ENCODE data around the gene PARVA. TPM values are rescaled to one million over a fixed set of nuclear protein-coding genes. Genes with fewer than 3 reads are reported as not detected.
A peak's percentile ranks its signal among the peaks of the same experiment; 100 is the strongest.

Gene PARVA
- total and polyA plus RNA-seq, 2 of the 8 experiments (the other 6 are each of a cell fraction or from before 2014, with no cell fraction given): 3.1 to 13.5 TPM

DNA sequence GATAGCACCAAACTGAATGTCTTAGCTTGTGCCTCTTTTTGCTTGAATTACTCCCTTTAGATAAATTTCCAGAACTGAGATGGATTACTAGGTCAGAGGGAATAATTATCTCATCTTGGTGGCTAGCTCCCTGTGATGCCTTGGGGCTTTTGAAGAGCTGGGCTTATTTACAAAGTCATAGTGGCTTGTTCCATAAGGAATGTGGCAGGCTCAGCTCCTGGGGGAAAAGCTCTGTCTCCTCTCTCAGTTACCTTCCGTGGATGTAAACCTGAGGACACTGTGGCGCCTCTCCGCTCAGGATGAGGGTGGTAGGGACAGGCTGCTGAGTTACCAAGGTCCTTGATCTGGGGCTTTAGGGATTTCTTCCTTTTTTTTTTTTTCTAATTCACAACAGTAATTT is 121.7 kb downstream of the PARVA start:
- ChIA-PET POLR2A (ENCODE audit: partially characterized antibody) (interaction anchor here (1.0 kb wide), 1 partner anchor 122 kb away, joined by 3 read pairs; the partner anchor contains the start of gene PARVA), CTCF (ENCODE audit: partially characterized antibody) (interaction anchor here (0.7 to 7.2 kb wide), 5 partner anchors 8 to 210 kb away, joined by 3 to 60 read pairs (median 3); no protein-coding TSS in a partner anchor)
- no peak overlapping the region for H3K4me2 ChIP-seq (ENCODE audit: insufficient read depth in 1 of 2, low read depth in 2 of 2, low read length in 2 of 2)
- no peak overlapping the region for H3K4me3 ChIP-seq (ENCODE audit: extremely low read depth in 1 of 4, insufficient read depth in 2 of 4, low read depth in 3 of 4, low read length in 4 of 4)
- no peak for TF ChIP-seq SP1 (IDR thresholded peaks at IDR 0.05; ENCODE audit: low read depth, low read length)
- no peak for TF ChIP-seq SP4 (IDR thresholded peaks at IDR 0.05; ENCODE audit: low read length)
- TF ChIP-seq FOSL1 (IDR thresholded peaks at IDR 0.05; ENCODE audit: insufficient read depth, low read depth, low read length): no peak
- no peak overlapping the region for H4K5ac ChIP-seq (ENCODE audit: insufficient read length, low read depth, low read length)
- no peaks in the 10 kb centered on the region for H4K20me1 ChIP-seq (replicated peaks in 1 of 2; ENCODE audit: control insufficient read depth in 1 of 2, insufficient read depth in 2 of 2, low read length in 2 of 2)
- H2BK20ac ChIP-seq (ENCODE audit: low read length): no peak overlapping the region
- no peak overlapping the region for H2BK12ac ChIP-seq (ENCODE audit: low read depth, low read length)
- DNase-seq (ENCODE audit: low read depth in 1 of 2, low spot score in 2 of 2) (peak in 1 of 2 experiments; percentile 24), FAIRE-seq (no peak)
- 91% methylated on average over 3 of the region's 3 CpGs; no CpG with 5 or more reads in 1 of the 2 experiments for WGBS, 2 experiments (ENCODE audit: extremely low coverage in 1 of 2, insufficient coverage in 1 of 2, insufficient read length in 1 of 2, insufficient replicate concordance in 2 of 2, low coverage in 1 of 2, low lambda C conversion rate in 2 of 2, missing lambda C conversion rate in 1 of 2)
- no peak overlapping the region for H3K56ac ChIP-seq (replicated peaks; ENCODE audit: insufficient read length, low read depth, low read length)
- H3K79me1 ChIP-seq (ENCODE audit: low read depth, low read length): no peaks in the 10 kb centered on the region
- no peak overlapping the region for H2BK120ac ChIP-seq (replicated peaks; ENCODE audit: low read depth, low read length)
- no peak overlapping the region for H3K18ac ChIP-seq (ENCODE audit: extremely low read depth, low read length)
- H3K27ac ChIP-seq (ENCODE audit: low read depth, low read length): no peak overlapping the region
- no peaks in the 10 kb centered on the region for H3K23me2 ChIP-seq (ENCODE audit: low read depth, low read length)
- no peak overlapping the region for H3K14ac ChIP-seq (ENCODE audit: insufficient read length)
- H3K9me3 ChIP-seq (ENCODE audit: insufficient read depth in 2 of 2, low read depth in 1 of 2, low read length in 1 of 2): no peaks in the 10 kb centered on the region
- H2AK5ac ChIP-seq (ENCODE audit: low read depth, low read length): no peak overlapping the region
- peaks cover 0 to 5% (median 0%) of the 10 kb centered on the region in 4 experiments; a peak in 1 of 7 replicates for H3K4me1 ChIP-seq (replicated peaks in 1 of 4; ENCODE audit: control insufficient read depth in 3 of 4, insufficient read depth in 4 of 4, low read length in 3 of 4)
- no peaks in the 10 kb centered on the region for H3K36me3 ChIP-seq (ENCODE audit: control insufficient read depth in 2 of 4, insufficient read depth in 4 of 4, low read length in 3 of 4)
- H3K4ac ChIP-seq (replicated peaks; ENCODE audit: insufficient read length, low read depth, low read length): no peak overlapping the region
- H4K8ac ChIP-seq (ENCODE audit: extremely low read depth, insufficient read depth, low read length): no peak overlapping the region
- H3K9ac ChIP-seq (replicated peaks in 1 of 4; ENCODE audit: extremely low read depth in 1 of 4, low read depth in 3 of 4, low read length in 3 of 4): no peak overlapping the region
- H3K79me2 ChIP-seq (ENCODE audit: control insufficient read depth in 1 of 2, insufficient read depth in 2 of 2, low read length in 2 of 2): no peaks in the 10 kb centered on the region
- H4K91ac ChIP-seq (replicated peaks; ENCODE audit: insufficient read length, low read length): no peak overlapping the region
- peaks cover 0 to 6% (median 0%) of the 10 kb centered on the region in 4 experiments; a peak in 1 of 7 replicates for H3K27me3 ChIP-seq (replicated peaks in 1 of 4; ENCODE audit: control insufficient read depth in 3 of 4, extremely low read depth in 1 of 4, insufficient read depth in 3 of 4, low read length in 3 of 4)
- H3K23ac ChIP-seq (ENCODE audit: insufficient read length): no peak overlapping the region
- no peak overlapping the region for H2BK15ac ChIP-seq (ENCODE audit: low read length)
- H2AFZ ChIP-seq (ENCODE audit: low read length): no peak overlapping the region
- no peak overlapping the region for H2BK5ac ChIP-seq (ENCODE audit: low read depth, low read length)

Measured in H1 (cell line).